ENCODE measurements around the gene IFITM2.

GRCh38 chr11:355581-356458, 48.2 kb downstream of the IFITM2 start:
- TF ChIP-seq, protein P1, sequence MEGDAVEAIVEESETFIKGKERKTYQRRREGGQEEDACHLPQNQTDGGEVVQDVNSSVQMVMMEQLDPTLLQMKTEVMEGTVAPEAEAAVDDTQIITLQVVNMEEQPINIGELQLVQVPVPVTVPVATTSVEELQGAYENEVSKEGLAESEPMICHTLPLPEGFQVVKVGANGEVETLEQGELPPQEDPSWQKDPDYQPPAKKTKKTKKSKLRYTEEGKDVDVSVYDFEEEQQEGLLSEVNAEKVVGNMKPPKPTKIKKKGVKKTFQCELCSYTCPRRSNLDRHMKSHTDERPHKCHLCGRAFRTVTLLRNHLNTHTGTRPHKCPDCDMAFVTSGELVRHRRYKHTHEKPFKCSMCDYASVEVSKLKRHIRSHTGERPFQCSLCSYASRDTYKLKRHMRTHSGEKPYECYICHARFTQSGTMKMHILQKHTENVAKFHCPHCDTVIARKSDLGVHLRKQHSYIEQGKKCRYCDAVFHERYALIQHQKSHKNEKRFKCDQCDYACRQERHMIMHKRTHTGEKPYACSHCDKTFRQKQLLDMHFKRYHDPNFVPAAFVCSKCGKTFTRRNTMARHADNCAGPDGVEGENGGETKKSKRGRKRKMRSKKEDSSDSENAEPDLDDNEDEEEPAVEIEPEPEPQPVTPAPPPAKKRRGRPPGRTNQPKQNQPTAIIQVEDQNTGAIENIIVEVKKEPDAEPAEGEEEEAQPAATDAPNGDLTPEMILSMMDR (conservative IDR thresholded peaks at IDR 0.05; ENCODE audit: low read length), result no peak
- no peak for TF ChIP-seq EZH2phosphoT487 (IDR thresholded peaks at IDR 0.05; ENCODE audit: borderline replicate concordance)
